Smooth muscle cell (in vitro differentiated cells): ENCODE results near the gene GPR160. TPM values are rescaled to one million over a fixed set of nuclear protein-coding genes. Genes with fewer than 3 reads are reported as not detected.

Source experiments
- DNase-seq: peaks from one replicate; lab custom pipeline; 2025; ENCODE audit not compliant: unreplicated experiment; lab: John Stamatoyannopoulos, UW
- H2AFZ ChIP-seq: fragments of 200-600 bp; sonication (generic); 2 replicates; pipeline ENCODE4 v1.6.0; 2016; ENCODE audit warnings: antibody characterized with exemption, low read depth, mild to moderate bottlenecking
- H3F3A ChIP-seq: fragments of 200-600 bp; sonication (generic); 2 replicates; pipeline ENCODE4 v1.6.0; 2017; ENCODE audit warnings: antibody characterized with exemption, low read depth
- H3K27ac ChIP-seq: fragments of 200-600 bp; sonication (generic); 2 replicates; pipeline ENCODE4 v1.5.1; 2016; ENCODE audit warnings: low read depth, mild to moderate bottlenecking
- H3K27me3 ChIP-seq: fragments of 200-600 bp; sonication (generic); 2 replicates; pipeline ENCODE4 v1.6.1; 2016; ENCODE audit warnings: low read depth, mild to moderate bottlenecking
- H3K36me3 ChIP-seq: fragments of 200-600 bp; sonication (generic); 2 replicates; pipeline ENCODE4 v1.5.1; 2016; ENCODE audit warnings: low read depth
- H3K4me1 ChIP-seq: fragments of 200-600 bp; sonication (generic); 2 replicates; pipeline ENCODE4 v1.5.1; 2016; ENCODE audit warnings: low read depth
- H3K4me2 ChIP-seq: fragments of 200-600 bp; sonication (generic); 2 replicates; pipeline ENCODE4 v1.6.0; 2016; ENCODE audit warnings: mild to moderate bottlenecking
- H3K4me3 ChIP-seq: fragments of 200-600 bp; sonication (generic); 2 replicates; pipeline ENCODE4 v1.5.1; 2016; ENCODE audit warnings: mild to moderate bottlenecking
- H3K79me2 ChIP-seq: fragments of 200-600 bp; sonication (generic); 2 replicates; pipeline ENCODE4 v1.6.0; 2016; ENCODE audit warnings: low read depth, mild to moderate bottlenecking
- H3K9ac ChIP-seq: fragments of 200-600 bp; sonication (generic); 2 replicates; pipeline ENCODE4 v1.6.0; 2016; ENCODE audit warnings: low read depth
- H3K9me3 ChIP-seq: fragments of 200-600 bp; sonication (generic); replicated peaks from 2 replicates; pipeline ENCODE4 v1.5.1; 2016; ENCODE audit warnings: low read depth
- H4K20me1 ChIP-seq: fragments of 200-600 bp; sonication (generic); 2 replicates; pipeline ENCODE4 v1.6.0; 2016; ENCODE audit warnings: low read depth
- CTCF ChIP-seq: fragments of 200-600 bp; sonication (generic); IDR thresholded peaks from 2 replicates; pipeline ENCODE4 v1.5.1; 2017; ENCODE audit warnings: borderline replicate concordance, mild to moderate bottlenecking, antibody characterized with exemption; ENCODE audit not compliant: insufficient read depth, poor library complexity, severe bottlenecking
- WGBS: methylation state at CpG from one replicate; pipeline ENCODE4 v1.1.7; 2016; ENCODE audit warnings: low lambda C conversion rate; 5-methylcytosine and 5-hydroxymethylcytosine counted together
- polyA plus RNA-seq: library from polyadenylated mRNA; unstranded; fragments of >200 nt; fragmentation: Nextera tagmentation; extraction: Ambion mirVana; gene quantifications from 2 replicates; pipeline ENCODE4 v1.2.1, GENCODE V29; 2016
- total RNA-seq: library from RNA; depleted of rRNA; stranded (reverse); fragments of >200 nt; gene quantifications from 2 replicates; pipeline ENCODE4 v1.2.3, GENCODE V29; 2014

The GPR160 gene
- total and polyA plus RNA-seq, 2 experiments from 2014 or later, result 0.83 to 2.3 TPM

DNA sequence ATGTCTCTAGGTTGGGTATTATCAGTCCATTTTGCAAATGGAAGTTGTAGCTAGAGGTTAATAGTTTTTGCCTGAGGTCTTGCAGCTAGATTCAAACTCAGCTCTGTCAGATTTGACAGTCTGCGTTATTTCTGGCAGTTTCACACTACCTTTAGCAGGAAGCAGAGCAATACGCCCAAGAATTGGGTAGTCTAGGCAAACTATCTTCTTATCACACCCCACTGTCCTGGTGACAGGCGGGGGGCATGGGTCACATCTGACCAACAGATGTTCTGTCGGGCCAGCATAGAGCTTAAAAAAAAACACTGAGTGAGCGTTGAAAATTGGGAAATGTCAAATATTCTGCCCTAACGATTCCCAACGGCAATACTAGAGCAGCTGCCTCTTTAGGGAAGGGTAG, 5.7 kb downstream of the GPR160 start:
- no peak overlapping the region for H3K4me2 ChIP-seq
- no peaks in the 10 kb centered on the region for H3K79me2 ChIP-seq
- 91% methylated on average over 7 of the region's 7 CpGs for WGBS
- peaks cover 16% of the 10 kb centered on the region for H3K4me1 ChIP-seq
- no peak overlapping the region for H2AFZ ChIP-seq
- H3K4me3 ChIP-seq, result no peak overlapping the region
- H3K9me3 ChIP-seq, result no peaks in the 10 kb centered on the region
- DNase-seq, result no peak
- H3K9ac ChIP-seq, result no peak overlapping the region
- no peaks in the 10 kb centered on the region for H4K20me1 ChIP-seq
- H3K27me3 ChIP-seq, result peaks cover 39% of the 10 kb centered on the region
- no peaks in the 10 kb centered on the region for H3F3A ChIP-seq
- TF ChIP-seq CTCF, result no peak
- no peaks in the 10 kb centered on the region for H3K36me3 ChIP-seq
- H3K27ac ChIP-seq, result no peak overlapping the region

- WGBS, result 95% methylated on average over 8 of the region's 8 CpGs
- no peak for TF ChIP-seq CTCF
- H3K27ac ChIP-seq, result no peak overlapping the region
Measured at GRCh38 chr3:170044271-170044670, 6.5 kb downstream of the GPR160 start.

DNA sequence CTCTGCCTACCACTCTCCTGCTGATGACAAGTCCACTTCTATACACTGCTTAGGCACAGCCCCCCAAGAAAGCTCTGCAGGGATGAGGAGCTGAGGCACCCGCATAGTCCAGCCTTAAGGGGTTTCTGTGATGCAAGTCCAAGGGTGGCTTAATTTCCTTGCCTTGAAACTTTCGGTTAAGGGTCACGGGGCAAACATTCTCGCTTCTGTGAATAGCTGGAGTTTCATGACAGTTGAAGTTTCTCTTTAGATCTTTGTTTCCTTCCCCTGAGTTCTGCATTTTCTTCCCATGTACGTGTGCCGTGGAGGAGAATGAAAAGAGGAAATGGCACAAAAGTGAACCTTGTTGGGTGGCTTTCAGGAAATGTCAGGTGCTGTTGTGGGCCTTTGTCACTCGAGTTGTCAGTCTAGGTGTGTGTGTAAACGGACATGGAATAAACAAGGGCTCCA, 7.0 kb downstream of the GPR160 start:
- Histone ChIP-seq H2AFZ (no peak overlapping the region), H4K20me1 (no peaks in the 10 kb centered on the region), H3F3A (no peaks in the 10 kb centered on the region), H3K36me3 (no peaks in the 10 kb centered on the region), H3K4me2 (no peak overlapping the region), H3K79me2 (no peaks in the 10 kb centered on the region), H3K4me3 (no peak overlapping the region), H3K27ac (no peak overlapping the region), H3K9me3 (no peaks in the 10 kb centered on the region), H3K9ac (no peak overlapping the region), H3K27me3 (peaks cover 26% of the 10 kb centered on the region), H3K4me1 (peaks cover 9% of the 10 kb centered on the region)
- no peak for TF ChIP-seq CTCF
- 97% methylated on average over 8 of the region's 8 CpGs for WGBS
- DNase-seq, result no peak

More at GRCh38 chr3:170044271-170044670, 6.5 kb downstream of the GPR160 start:
- H3K9ac ChIP-seq, result no peak overlapping the region
- H4K20me1 ChIP-seq, result no peaks in the 10 kb centered on the region
- no peaks in the 10 kb centered on the region for H3F3A ChIP-seq
- peaks cover 31% of the 10 kb centered on the region for H3K27me3 ChIP-seq
- H3K4me1 ChIP-seq, result peaks cover 12% of the 10 kb centered on the region
- H3K4me3 ChIP-seq, result no peak overlapping the region
- H3K36me3 ChIP-seq, result no peaks in the 10 kb centered on the region
- no peaks in the 10 kb centered on the region for H3K9me3 ChIP-seq
- H2AFZ ChIP-seq, result no peak overlapping the region
- DNase-seq, result no peak
- no peaks in the 10 kb centered on the region for H3K79me2 ChIP-seq
- no peak overlapping the region for H3K4me2 ChIP-seq
